SU-DHL-6 (cell line): ENCODE measurements around the gene TTC12.

Experiments used
- CTCF ChIP-seq: fragments of 200-600 bp; sonication (generic); IDR thresholded peaks from one replicate; pipeline ENCODE4 v1.5.1; 2017; ENCODE audit warnings: antibody characterized with exemption, mild to moderate bottlenecking, low read length, moderate library complexity; ENCODE audit not compliant: insufficient read depth, poor library complexity, severe bottlenecking
- EZH2phosphoT487 ChIP-seq: fragments of 200-600 bp; sonication (generic), shearing (Covaris generic); conservative IDR thresholded peaks from 2 replicates; pipeline ENCODE4 v1.6.1; 2018; ENCODE audit warnings: mild to moderate bottlenecking, antibody characterized with exemption, low read length, moderate library complexity, mixed read lengths

- TF ChIP-seq CTCF = no peak
- no peak for TF ChIP-seq EZH2phosphoT487
Measured at GRCh38 chr11:113322158-113322557, 7.8 kb downstream of the TTC12 start.
